Kidney epithelial cell (primary cell): ENCODE results near the gene FARP1. TPM values are rescaled to one million over a fixed set of nuclear protein-coding genes. Genes with fewer than 3 reads are reported as not detected.

Source experiments
- DNase-seq: peaks from one replicate; pipeline ENCODE4 v3.0.0-alpha.2; 2010; ENCODE audit warnings: low read depth
- H3K27me3 ChIP-seq: 2 replicates; pipeline ENCODE4 v1.6.0; 2011; ENCODE audit warnings: low read length; ENCODE audit not compliant: control insufficient read depth, insufficient read depth
- H3K36me3 ChIP-seq: 2 replicates; pipeline ENCODE4 v1.5.1; 2011; ENCODE audit warnings: low read length; ENCODE audit not compliant: control insufficient read depth, insufficient read depth
- H3K4me3 ChIP-seq: 2 replicates; pipeline ENCODE4 v1.5.1; 2011; ENCODE audit warnings: low read depth, mild to moderate bottlenecking, control low read depth, low read length
- CTCF ChIP-seq: IDR thresholded peaks from 2 replicates; pipeline ENCODE4 v1.5.1; 2011; ENCODE audit warnings: mild to moderate bottlenecking, moderate library complexity, low read length, control low read depth, inconsistent platforms; ENCODE audit not compliant: insufficient read depth, poor library complexity, severe bottlenecking
- total RNA-seq: library from RNA; depleted of rRNA; stranded (reverse); fragments of >200 nt; gene quantifications from 2 replicates; pipeline ENCODE4 v1.2.3, GENCODE V29; 2015

Gene FARP1
- total RNA-seq, 1 donor from 2014 or later, result 135 TPM

GRCh38 chr13:98187965-98188261 lies 45.0 kb downstream of the FARP1 start:
- DNase-seq, result no peak
- Histone ChIP-seq H3K36me3 (no peaks in the 10 kb centered on the region), H3K27me3 (no peaks in the 10 kb centered on the region), H3K4me3 (no peak overlapping the region)
- no peak for TF ChIP-seq CTCF

DNA sequence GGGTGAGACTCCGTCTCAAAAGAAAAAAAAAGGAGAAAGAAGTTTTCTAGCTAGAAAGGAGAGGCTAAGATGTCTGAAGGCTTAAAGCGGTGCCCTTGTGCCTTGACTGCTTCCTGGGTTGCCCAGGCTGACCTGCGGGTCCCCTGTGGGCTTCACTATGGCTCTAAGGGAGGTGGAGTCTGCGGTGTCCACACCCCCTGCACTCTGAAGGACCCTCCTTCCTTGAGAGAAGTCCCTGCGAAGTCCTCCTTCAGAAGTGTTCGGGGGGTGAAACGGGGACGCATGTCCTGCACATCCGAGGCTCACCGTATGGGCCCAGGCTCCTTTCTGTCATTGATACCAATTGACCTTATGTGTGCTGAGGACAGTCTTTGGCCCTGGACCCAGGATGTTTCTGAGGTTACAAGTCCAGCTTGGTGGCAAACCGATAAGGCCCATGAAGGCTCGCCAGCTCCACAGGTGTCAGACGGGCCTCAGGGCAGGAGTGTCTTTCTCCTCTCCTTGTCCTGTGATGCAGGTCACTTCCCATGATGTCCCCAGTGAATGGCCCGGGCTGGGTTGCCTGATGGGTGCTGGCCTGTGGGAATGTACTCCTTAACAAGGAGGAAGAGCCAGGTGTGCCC lies 45.8 kb downstream of the FARP1 start:
- no peak for DNase-seq
- H3K36me3 ChIP-seq, result no peaks in the 10 kb centered on the region
- no peaks in the 10 kb centered on the region for H3K27me3 ChIP-seq
- no peak for TF ChIP-seq CTCF
- no peak overlapping the region for H3K4me3 ChIP-seq

DNA sequence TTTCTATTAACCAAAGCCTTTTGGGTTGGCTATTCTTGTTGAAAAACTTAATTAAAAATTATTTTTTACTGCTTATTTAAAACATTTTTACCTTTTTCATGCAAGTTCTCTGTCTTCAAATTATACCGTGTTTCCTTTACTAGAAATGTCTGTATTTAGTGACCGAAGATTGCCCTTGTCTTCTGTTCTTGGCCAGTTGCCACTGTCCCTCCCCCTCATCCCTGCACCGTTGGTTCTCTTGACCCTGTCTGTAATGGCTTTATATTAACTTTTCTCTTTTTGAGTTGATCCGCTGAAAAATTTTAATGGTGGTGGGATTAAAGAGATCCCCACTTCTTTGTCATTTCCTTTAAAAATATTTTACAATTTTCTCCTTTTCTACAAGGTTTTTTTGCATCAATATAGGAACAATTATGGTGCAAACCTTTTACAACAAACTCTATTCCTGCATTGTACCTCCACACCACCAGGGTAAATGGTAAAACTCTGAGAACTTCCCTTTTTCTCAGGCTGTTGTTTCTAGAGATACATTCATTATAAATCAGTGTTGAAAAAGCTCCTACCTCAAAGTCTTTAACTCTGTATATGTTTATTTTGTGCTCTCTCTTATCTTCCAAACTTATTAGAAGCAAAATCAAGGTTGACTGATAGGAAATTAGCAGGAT lies 47.1 kb downstream of the FARP1 start:
- Histone ChIP-seq H3K4me3 (no peak overlapping the region), H3K27me3 (no peaks in the 10 kb centered on the region), H3K36me3 (no peaks in the 10 kb centered on the region)
- no peak for TF ChIP-seq CTCF
- no peak for DNase-seq

GRCh38 chr13:98190889-98191444 lies 48.1 kb downstream of the FARP1 start:
- Histone ChIP-seq H3K27me3 (no peaks in the 10 kb centered on the region), H3K36me3 (no peaks in the 10 kb centered on the region), H3K4me3 (no peak overlapping the region)
- no peak for DNase-seq
- TF ChIP-seq CTCF, result no peak

DNA sequence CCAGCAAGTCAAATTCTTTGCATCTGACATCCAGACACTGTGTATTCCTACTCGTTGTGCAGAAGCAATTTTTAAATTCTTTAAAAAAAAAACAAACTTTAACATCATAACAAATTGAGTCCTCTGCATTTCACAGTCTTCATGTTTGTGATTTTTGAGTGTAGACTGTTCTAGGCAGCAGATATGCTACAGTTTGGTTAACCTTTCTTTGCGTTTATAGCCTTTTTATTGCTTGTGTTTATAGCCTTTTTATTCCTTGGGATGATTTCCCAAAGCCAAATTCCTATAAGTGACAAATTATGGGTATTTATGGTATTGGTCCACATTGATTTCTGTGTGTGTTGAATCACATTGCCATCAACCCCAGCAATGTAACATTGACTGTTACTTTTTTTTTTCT lies 49.1 kb downstream of the FARP1 start:
- DNase-seq, result no peak
- Histone ChIP-seq H3K4me3 (no peak overlapping the region), H3K36me3 (no peaks in the 10 kb centered on the region), H3K27me3 (no peaks in the 10 kb centered on the region)
- no peak for TF ChIP-seq CTCF
